IPS DF 4.7 (cell line): Measurements from ENCODE around the gene AHNAK.
"Not testable (repeated sequence)": the region's sequence is repeated elsewhere in the genome, so short reads cannot be mapped to it uniquely, and the experiment has no call there.

Experiments used
- DNase-seq: peaks from one replicate; pipeline ENCODE4 v3.0.0-alpha.2; 2013; ENCODE audit warnings: low spot score; ENCODE audit errors: extremely low read depth

The AHNAK gene

DNA sequence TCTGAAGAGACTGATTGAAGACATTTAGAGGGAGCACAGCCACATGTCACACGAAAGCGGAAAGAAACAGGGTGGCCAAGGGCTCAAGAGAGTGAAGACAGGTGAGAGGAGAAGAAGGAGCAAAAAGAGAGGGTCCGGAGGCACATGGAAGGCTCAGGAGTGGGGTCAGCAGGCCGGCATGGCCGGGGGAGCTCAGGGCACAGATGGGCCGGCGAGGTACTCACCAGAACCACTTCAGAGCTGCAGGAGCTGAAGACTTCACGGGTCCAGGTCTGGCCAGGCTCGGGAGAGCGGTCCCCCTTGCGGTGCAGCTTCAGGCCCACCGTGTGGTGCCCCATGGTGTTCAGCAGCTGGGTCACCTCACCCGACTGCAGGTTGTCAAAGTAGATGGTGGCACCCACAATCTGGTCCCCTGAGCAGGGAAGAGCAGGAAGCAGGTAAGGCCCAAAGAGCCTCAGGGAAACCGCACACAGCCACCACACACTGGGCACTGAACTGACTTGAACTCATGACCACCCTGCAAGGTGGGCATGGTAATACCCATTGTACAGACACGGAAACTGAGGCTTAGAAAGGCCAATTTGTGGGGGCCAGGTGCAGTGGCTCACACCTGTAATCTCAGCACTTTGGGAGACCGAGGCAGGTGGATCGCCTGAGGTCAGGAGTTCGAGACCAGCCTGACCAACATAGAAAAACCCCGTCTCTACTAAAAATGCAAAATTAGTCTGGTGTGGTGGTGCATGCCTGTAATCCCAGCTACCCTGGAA, 11.6 kb downstream of the AHNAK start:
- DNase-seq = no peak

DNA sequence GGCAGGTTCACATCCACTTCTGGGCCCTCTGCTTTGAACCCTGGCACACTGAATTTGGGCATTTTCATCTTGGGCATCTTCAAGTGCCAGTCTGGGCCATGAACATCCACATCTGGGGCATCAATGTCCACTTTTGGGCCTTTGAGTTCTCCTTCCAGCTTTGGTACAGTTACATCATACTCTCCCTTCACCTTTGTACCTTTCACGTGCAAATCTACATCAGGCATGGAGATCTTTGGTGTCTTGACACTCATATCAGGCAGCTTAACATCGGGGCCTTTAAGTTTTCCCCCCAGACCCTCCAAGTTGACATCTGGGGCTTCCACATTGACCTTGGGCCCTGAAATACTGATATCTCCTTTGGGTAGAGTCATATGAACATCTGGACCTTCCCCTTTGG, 14.5 kb downstream of the AHNAK start:
- no peak for DNase-seq

DNA sequence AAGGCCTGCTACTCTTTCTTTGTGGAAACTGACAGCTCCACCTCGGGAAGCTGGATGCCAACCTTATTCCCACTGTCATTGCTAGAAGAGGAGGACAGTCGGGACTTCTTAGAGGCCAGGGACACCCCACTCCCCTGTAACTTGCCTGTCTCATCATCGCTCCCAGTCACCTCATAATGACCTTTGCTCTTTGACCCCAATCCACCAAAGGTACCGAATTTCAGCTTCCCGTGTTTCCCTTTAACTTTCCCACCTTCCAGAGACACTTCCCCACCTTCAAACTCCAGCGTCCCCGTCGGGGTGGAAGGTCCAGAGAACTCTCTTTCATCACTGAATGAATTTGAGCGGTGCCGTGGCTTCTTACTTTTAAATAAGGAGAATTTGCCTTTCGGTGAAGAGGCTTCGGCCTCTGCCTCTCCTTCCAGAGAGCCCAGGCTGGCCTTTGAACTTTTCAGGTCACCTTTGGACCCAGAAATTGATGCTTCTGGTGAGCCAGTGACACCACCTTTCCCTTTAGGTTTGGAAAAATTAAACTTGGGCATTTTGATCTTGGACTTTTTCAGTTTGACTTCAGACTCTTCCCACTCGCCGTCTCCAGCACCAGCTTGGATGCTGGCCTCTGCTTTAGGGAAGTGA, 29.8 kb downstream of the AHNAK start:
- no peak for DNase-seq

DNA sequence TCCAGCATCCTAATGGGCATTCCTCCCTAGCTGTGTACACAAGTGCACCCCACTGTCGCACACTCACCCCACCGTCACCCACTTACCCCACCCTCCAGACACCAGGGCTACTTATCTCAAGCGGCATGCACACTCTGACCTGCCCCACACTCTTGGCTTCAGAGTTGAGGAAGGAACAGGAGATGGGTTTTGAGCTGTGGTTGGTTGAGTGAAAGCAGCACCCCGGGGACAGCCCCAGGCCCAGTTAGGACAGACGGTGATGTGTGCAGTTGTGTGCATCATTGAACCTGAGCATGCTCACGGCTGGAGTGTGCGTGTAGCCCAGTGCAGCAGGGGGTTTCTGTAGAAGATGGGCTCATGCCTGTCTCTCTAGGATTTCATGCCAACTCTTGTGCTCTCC, 32.5 kb downstream of the AHNAK start:
- no peak for DNase-seq

DNA sequence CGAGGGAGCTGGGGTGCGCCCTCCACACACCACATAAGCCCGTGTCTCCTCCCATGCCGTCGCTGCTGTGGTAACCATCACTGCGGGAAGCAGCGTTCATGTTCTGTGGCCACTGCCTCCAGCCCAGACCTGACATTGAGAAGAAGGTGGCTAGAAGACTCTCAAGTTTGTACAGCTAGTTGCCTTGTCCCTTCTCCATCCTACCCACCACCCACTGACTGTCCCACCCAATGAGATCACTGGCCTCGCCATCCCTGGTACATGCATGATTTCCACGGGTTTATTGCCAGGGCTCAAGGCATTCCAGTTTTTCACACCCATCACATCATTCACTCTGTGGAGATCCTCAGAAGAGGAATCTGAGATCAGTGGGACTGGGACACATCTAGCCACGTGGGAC, 33.0 kb downstream of the AHNAK start:
- no peak for DNase-seq

DNA sequence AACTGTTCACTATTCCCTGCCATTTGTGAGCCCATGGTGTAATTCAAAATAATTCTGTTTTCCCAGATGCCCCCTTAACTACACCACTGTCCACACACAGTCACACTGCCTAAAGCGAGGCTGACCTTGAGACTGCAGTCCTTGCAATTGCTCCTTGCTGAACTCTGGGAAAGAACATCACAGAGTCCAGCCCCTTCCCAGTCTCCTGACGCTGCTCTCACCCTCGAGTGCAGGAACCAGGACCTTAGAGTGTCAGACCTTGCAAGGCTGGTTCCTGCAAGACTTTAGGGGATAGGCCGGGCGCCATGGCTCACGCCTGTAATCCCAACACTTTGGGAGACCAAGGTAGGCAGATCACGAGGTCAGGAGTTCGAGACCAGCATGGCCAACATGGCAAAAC, 33.6 kb downstream of the AHNAK start:
- no peak for DNase-seq

DNA sequence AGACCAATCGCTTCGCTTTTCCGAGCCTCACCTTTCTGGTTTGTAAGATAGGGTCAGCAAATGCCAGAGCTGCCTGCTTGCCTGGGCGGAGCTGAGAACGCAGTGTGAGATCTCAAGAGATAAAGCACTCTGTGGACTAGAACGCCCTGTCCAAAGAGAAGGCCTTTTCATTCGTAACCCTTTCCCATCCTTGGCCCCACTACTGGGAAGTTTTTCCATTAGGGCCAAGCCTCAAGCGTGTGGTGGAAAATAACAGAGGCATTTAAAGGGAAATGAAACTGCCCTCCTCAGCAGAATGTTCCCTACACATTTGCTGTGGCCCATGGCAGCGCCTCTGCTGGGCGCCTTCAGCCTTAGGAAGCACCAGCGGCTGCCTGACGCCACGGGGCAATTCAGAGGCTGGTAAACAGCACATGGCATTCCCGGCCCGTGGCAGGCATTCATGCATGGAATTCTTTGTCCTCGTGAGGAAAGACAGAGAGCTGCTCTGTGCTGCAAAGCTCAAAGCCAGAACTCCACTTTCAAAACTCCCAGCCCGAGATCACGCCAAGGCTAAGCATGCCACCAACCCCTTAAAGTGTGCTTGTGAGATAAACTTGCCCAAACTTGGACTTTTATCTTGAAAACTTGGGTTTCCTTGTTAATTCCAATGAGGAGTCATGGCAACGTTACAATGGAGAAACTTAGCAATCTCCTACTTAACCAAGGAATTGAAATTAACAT, 38.1 kb downstream of the AHNAK start:
- peak; percentile 49 for DNase-seq

DNA sequence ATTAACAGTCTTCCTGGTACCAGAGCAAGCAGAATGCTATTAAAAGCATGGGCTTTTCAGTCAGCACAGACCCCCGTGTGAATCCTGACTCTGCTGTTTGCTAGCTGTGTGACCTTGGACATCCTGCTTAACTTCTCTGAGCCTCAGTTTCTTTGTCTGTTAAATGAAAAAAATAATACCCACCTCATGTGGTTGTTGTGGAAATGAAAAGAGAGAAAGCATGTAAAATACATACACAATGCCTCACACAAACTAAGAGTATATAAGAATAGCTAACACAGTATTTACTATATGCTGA, 39.5 kb downstream of the AHNAK start:
- DNase-seq = no peak

DNA sequence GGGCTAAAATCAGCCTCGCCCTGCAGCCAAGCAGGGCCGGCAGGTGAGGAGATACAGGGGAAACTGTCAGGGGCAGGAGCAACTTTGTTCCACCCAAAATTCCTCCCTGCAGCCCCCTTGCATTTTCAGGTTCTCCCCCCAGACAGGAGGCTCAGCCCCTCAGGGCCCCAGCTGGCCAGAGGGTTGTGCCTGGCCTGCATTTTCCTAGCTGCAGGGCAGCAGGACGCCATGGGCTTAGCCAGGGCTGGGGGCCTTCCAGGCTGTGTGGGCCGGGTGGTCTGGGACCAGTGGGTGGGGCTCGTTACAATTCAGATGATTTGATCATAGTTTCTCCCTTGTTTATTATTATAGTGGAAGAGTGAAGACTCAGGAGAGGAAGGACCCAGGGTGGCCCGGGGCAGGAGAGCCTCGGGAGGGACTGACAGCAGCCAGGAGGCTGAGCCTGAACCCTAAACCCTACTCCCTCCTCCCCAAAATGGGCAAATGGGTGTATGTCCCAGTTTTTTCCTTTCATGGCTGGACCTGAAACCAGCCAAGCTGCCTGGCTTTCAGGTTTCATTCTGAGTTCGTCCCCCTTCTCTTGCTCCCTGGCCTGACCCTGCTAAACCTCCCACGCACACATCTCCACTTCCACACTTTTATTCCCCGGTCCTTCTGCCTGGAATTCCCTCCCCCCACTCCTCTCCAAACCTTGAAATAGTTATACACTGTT, 40.0 kb downstream of the AHNAK start:
- DNase-seq = no peak

DNA sequence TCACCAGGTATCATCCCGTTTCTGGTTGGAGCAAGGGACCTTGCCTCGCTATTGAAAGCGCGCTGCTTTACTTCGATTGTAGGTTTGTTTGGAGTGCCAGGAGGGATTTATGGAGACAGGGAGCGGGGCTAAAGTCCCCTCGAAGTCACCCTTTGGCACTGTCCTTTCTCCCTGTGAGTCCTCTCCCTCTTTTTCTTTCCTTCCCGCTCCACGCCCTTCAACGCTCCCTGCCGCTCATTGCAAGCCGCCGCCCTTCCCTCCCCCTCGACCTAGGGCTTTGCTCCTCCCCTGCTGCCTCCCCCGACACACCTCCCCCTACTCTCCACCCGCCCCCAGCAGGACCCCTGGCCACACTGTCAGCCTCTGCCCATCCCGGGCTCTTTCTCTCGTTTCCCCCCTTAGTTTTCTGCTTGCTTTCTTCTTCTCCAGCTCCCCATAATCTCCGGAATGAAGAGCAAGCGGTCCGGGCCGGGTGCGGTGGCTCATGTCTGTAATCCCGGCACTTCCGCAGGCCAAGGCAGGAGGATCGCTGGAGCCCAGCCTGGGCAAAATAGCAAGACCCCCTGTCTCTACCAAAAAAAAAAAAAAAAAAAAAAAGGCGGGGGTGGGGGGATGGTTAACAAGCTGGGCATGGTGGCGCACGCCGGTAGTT, 41.0 kb downstream of the AHNAK start:
- peak; percentile 16 for DNase-seq

DNA sequence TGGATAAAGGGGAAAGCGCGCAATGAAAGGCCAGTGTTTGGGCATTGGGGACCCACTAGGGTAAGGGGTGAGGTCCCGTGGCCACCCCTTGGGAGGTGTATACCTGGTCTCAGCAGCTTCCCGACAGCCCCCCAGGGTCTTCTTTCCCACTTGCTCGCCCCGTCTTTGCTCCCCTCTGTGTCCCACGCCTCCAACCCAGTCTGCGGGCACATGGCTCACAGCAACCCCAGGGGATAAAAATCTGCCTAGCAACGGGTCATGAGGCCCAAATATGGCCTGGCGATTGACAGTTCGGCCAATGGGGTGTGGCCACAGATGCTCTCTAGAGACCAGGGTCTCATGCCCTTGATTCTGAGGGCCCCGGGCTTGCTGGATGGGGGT, 41.6 kb downstream of the AHNAK start:
- peak; percentile 16 for DNase-seq

DNA sequence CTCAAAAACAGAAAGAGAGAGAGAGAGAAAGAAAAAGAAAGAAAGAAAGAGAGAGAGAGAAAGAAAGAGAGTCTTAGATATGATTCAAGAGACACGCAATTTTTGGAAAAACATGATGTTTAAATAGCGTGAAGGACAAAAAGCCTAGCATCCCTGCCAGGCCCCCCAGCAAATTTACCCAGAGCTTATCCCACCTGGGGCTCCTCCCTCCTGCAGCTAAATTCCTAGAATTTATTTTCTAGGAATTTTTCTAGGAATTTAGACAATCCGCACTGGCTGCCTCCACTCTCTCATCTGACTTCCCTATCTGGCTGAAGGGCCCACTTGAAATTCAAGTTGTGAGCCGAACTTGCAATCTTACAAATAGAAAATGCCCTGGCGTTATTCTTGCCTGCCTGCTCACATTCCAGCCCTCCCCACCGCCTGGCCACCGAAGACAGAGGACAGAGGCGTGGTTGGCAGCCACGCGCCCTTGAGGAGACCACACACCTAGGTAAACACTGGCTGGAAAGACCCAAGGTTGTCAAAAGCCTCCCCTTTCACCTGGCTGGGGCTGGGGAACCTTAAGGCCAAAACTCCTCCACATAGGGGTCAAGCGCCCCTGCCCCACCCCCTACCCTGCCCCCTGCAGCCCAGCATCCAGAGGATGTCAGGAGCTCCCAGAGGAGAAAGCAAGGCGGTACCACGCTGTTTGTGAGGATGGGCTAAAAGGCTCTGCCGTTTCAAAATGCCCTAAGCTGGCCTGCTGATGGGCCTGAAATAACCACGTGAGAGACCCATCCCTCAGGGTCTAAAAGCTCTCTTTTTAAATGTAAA, 42.2 kb downstream of the AHNAK start:
- DNase-seq = no peak

DNA sequence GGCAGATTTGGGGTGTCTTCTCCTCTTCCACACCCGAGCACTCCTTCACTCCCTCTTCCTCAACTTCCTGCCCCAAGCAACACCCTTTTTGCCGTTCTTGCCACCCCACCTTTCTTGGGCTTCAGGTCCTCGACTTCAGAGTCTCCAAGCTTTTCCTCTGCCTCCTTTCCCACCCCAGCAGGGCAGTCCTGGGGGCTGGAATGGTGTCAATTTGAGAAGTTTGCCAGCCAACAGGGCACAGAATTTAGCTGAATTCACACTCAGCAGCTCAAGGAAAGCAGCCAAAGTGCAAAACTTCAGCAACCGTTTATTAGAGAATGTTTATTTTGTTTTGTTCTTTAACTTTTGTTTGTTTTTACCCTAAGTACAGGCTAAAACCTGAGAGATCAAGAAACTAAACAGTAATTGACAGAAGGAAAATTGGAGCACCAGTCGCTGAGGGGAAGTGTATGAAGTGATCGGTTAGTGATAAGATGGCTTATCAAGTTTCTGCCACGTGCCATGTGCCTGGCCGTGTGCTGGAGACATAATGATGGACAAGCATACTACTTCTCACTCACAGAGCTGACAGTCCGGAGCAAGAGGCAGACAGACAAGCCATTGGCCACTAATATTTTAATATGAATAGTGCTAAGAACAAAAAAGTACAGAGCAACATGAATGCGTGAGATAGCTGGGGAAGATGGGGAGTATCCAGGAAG, 44.4 kb downstream of the AHNAK start:
- no peak for DNase-seq

DNA sequence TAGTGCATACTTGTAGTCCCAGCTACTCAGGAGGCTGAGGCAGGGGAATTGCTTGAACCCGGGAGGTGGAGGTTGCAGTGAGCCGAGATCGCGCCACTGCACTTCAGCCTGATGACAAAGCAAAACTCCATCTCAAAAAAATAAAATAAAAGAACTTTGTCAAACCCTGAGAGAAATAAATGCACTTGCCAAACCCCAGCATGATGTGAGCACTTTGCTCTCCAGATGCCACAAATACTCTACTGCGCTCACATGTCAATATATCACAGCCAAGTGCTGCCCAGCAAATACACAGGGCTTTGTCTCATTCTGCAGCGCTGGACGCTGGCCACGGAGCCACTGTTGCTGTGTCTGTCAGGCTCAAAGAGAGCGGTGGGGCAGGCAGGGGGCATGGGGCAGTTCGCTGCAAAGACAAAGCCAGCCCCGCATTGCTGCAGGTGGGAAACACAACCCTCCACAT, 45.1 kb downstream of the AHNAK start:
- DNase-seq = no peak

DNA sequence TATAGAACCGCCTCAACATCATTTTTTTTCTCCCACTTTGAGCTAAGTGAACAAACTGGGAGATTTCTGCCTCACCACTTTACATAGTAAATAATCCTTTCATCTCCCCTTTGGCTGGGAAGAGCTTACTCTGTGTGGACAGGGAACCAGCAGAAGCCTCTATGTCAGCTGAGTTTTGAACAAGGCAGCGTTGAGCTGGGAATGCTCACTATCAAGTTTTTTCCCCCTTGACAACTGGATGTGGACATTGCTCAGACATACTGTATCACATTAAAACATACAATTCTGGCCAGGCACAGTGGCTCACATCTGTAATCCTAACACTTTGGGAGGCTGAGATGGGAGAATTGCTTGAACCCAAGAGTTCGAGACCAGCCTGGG, 46.0 kb downstream of the AHNAK start:
- no peak for DNase-seq

DNA sequence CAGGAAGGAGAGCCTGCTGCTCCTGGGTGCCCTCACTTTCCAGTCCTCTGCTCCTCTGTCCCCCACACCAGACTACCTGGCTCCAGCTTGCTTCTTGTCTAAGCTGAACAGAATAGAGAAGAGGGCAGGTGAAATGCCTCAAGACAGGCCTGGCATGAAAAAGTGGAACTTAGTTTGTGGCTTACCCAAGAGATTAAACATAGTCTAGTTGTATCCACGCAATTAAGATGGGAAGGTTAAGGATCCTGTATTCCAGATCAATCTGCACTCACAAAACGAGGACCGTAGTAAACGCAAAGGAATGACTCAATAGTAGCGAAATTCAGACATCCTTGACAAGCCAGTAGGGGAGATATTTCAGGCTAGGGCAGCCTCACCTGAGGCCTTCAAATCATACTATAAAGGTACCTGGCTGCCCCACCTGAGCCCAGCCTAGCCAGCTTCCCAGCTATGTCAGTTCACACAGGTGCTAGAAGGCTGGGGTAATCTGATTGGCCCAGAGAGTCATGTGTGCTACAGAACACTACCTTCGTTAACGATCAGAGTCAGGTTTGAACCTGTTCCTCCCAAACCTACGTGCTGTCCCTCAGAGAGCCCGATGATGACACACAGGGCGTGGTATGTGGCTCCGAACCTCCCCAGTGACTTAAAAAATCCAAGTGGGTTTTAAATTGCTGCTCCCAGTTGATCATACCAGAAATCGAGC, 46.5 kb downstream of the AHNAK start:
- DNase-seq = no peak

DNA sequence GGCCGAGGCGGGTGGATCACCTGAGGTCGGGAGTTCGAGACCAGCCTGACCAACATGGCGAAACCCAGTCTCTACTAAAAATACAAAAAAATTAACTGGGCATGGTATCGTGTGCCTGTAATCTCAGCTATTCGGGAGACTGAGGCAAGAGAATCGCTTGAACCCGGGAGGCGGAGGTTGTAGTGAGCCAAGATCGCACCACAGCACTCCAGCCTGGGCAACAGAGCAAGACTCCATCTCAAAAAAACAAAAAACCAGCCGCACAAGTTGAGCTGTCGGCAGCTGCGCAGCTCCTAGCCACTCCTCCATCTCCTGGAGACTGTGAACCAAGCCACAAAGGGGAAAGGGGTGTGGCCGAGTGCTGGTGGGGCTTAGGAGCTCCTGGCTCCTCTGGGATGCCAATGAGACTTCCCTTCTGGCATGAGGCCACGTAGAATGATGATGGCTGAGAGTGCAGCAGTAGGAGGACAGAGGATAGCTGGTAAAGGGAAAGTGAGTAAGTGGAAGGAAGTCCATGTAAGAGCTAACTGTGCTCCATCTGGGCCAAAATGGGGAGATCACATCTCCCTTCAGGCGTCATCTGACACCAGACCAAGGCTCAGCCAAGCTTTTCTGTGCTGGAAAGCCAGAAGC, 47.2 kb downstream of the AHNAK start:
- not testable (repeated sequence) for DNase-seq

DNA sequence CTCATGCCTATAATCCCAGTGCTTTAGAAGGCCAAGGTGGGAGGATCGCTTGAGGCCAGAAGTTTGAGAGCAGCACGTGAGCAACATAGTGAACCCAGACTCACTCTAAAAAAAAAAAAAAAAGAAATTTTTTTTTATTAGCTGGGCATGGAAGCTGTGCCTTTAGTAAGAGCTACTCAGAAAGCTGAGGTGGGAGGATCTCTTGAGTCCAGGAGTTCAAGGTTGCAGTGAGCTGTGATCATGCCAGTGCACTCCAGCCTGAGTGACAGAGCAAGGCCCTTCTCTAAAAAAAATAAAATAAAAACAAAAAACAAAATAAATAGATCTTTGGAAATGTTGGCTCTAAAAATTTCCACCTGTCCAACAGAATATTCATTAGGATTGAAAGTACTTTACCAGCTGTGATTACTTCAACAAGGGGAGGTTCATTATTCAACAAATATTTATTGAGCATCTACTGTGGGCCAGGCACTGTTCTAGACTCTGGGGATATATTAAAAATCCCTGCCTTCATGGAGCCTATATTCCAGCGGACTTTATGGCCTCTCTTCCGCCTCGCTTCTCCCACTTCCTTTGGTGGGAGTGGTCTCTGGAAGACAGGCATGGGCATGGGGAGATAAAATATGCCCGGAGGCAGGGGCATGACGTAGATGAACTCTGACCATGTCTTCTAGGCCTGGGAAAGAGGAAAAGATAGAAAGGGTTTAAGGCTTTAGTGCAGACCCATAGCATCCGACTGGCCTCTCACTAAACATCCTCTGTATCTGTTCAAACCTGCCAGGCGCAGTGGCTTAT, 47.9 kb downstream of the AHNAK start:
- DNase-seq = no peak
